Muscle of leg (tissue), 16 donors: Measurements from ENCODE around the gene ERMP1. TPM values are rescaled to one million over a fixed set of nuclear protein-coding genes. Genes with fewer than 3 reads are reported as not detected.
"Not testable (repeated sequence)": the region's sequence is repeated elsewhere in the genome, so short reads cannot be mapped to it uniquely, and the experiment has no call there.

Experiments used
- DNase-seq: peaks from one replicate; pipeline ENCODE4 v3.0.0; 2013
- H3K27ac ChIP-seq: one replicate; pipeline ENCODE4 v1.5.1; 2013; ENCODE audit warnings: mild to moderate bottlenecking, low read length, control low read depth
- H3K27me3 ChIP-seq: one replicate; pipeline ENCODE4 v1.6.1; 2013; ENCODE audit warnings: low read length; ENCODE audit not compliant: control insufficient read depth, insufficient read depth
- H3K36me3 ChIP-seq: one replicate; pipeline ENCODE4 v1.6.1; 2013; ENCODE audit warnings: low read length; ENCODE audit not compliant: control insufficient read depth, insufficient read depth
- H3K4me1 ChIP-seq: one replicate; pipeline ENCODE4 v1.6.1; 2013; ENCODE audit warnings: low read length; ENCODE audit not compliant: control insufficient read depth, insufficient read depth
- H3K4me3 ChIP-seq: one replicate; pipeline ENCODE4 v1.5.1; 2013; ENCODE audit warnings: low read length, control low read depth
- H3K9me3 ChIP-seq: replicated peaks from 2 replicates; pipeline ENCODE4 v1.6.1; 2013; ENCODE audit warnings: low read depth, low read length; ENCODE audit not compliant: control insufficient read depth
- WGBS: methylation state at CpG from one replicate; pipeline ENCODE4 v1.1.5; 2013; ENCODE audit warnings: missing lambda C conversion rate; ENCODE audit not compliant: insufficient coverage; 5-methylcytosine and 5-hydroxymethylcytosine counted together
- long read RNA-seq, 11 donors: transcript quantifications; one replicate each; lab custom pipeline, GENCODE V29; 2026
- polyA plus RNA-seq, 8 donors: library from polyadenylated mRNA; unstranded; fragments of 120-200 nt; gene quantifications; one replicate each; pipeline versions ENCODE4 v1.2.1 to v1.2.3, GENCODE V29; 2013; ENCODE audit warnings: inconsistent platforms in 1 of 8, low replicate concordance in 1 of 8; ENCODE audit not compliant: insufficient read length in 8 of 8, insufficient read depth in 1 of 8
- total RNA-seq: library from RNA; stranded (reverse); fragments of 120-200 nt; gene quantifications from one replicate; pipeline ENCODE4 v1.2.4, GENCODE V29; 2013

The ERMP1 gene, protein sequence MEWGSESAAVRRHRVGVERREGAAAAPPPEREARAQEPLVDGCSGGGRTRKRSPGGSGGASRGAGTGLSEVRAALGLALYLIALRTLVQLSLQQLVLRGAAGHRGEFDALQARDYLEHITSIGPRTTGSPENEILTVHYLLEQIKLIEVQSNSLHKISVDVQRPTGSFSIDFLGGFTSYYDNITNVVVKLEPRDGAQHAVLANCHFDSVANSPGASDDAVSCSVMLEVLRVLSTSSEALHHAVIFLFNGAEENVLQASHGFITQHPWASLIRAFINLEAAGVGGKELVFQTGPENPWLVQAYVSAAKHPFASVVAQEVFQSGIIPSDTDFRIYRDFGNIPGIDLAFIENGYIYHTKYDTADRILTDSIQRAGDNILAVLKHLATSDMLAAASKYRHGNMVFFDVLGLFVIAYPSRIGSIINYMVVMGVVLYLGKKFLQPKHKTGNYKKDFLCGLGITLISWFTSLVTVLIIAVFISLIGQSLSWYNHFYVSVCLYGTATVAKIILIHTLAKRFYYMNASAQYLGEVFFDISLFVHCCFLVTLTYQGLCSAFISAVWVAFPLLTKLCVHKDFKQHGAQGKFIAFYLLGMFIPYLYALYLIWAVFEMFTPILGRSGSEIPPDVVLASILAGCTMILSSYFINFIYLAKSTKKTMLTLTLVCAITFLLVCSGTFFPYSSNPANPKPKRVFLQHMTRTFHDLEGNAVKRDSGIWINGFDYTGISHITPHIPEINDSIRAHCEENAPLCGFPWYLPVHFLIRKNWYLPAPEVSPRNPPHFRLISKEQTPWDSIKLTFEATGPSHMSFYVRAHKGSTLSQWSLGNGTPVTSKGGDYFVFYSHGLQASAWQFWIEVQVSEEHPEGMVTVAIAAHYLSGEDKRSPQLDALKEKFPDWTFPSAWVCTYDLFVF
- 7.8 TPM for total RNA-seq
- 10 to 100 TPM in 1 of 8 donors, 1 to 10 TPM in 7; 6.1 to 11.0 (median 7.8) TPM for polyA plus RNA-seq
- long read RNA-seq, donor 1: 0 reads
- long read RNA-seq, donor 2, full-length matches to known transcripts: 1 of 1 reads
- long read RNA-seq, donor 2, partial matches to known transcripts: 0 of 1 reads
- long read RNA-seq, donor 2, other reads (novel, unspliced or antisense): 0 of 1 reads
- long read RNA-seq, donor 3, full-length matches to known transcripts: 1 of 1 reads
- long read RNA-seq, donor 3, partial matches to known transcripts: 0 of 1 reads
- long read RNA-seq, donor 3, other reads (novel, unspliced or antisense): 0 of 1 reads
- long read RNA-seq, donor 4, partial matches to known transcripts: 0 of 1 reads
- long read RNA-seq, donor 4, other reads (novel, unspliced or antisense): 0 of 1 reads
- long read RNA-seq, donor 5, full-length matches to known transcripts: 1 of 11 reads
- long read RNA-seq, donor 5, partial matches to known transcripts: 10 of 11 reads
- long read RNA-seq, donor 5, other reads (novel, unspliced or antisense): 0 of 11 reads
- long read RNA-seq, donor 6, full-length matches to known transcripts: 2 of 2 reads
- long read RNA-seq, donor 6, partial matches to known transcripts: 0 of 2 reads
- long read RNA-seq, donor 6, other reads (novel, unspliced or antisense): 0 of 2 reads
- long read RNA-seq, donor 7: 0 reads
- long read RNA-seq, donor 8, full-length matches to known transcripts: 1 of 1 reads
- long read RNA-seq, donor 8, partial matches to known transcripts: 0 of 1 reads
- long read RNA-seq, donor 8, other reads (novel, unspliced or antisense): 0 of 1 reads
- long read RNA-seq, donor 9: 0 reads
- long read RNA-seq, donor 10: 0 reads
- long read RNA-seq, donor 11: 0 reads

DNA sequence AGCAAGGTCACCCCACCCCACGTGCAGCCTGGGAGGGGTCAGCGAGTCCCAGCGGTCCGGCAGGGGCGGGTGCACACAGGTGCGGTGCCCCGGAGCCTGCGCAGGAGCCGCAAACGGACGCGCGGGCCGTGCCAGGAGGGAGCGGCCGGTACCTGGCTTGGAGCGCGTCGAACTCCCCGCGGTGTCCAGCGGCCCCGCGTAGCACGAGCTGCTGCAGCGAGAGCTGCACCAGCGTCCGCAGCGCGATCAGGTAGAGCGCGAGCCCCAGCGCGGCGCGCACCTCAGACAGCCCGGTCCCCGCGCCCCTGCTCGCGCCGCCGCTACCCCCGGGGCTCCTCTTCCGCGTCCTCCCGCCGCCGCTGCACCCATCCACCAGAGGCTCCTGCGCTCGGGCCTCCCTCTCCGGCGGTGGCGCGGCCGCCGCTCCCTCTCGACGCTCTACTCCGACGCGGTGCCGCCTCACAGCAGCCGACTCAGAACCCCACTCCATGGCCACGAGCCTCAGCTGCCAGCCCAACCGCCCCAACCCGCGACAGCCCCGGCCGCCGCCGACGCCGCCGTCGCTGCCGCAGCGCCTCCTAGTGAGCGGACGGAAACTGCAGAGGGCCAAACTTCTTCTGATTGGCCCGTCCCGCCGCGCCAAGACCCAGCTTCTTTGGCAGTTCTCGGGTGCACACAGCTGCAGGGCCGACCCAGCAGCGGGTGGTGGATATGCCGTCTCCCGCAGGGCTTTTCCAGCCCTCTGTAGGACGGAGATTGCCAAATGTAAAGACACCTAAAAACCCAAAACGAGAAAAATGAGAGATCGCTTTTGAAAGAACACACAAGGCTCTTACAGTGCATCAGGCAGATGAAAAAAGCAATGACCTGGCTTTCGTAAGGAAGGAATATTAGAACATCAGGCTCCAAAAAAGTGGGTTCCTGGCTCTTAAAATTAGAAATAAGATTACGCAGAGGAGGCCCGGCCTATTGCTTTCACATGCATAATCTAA, at the start of gene ERMP1:
ERMP1 (minus strand) TSS at position 580 of the 992 bp plus-strand sequence; CDS start at position 490, 90 bp downstream.
- H3K27me3 ChIP-seq: no peaks in the 10 kb centered on the region
- 0% methylated on average over 89 of the region's 95 CpGs for whole genome bisulfite sequencing
- no peaks in the 10 kb centered on the region for H3K9me3 ChIP-seq
- H3K4me3 ChIP-seq: peak within 1 kb of the TSS; percentile 57
- H3K27ac ChIP-seq: no peak within 1 kb of the TSS
- peak; percentile 94 for DNase-seq
- peaks cover 3% of the 10 kb centered on the region for H3K36me3 ChIP-seq
- H3K4me1 ChIP-seq: peaks cover 17% of the 10 kb centered on the region

GRCh38 chr9:5882244-5883012, 49.5 kb upstream of the ERMP1 start:
- H3K36me3 ChIP-seq, H3K4me3 ChIP-seq, H3K27ac ChIP-seq, H3K9me3 ChIP-seq, DNase-seq, H3K4me1 ChIP-seq, H3K27me3 ChIP-seq: not testable (repeated sequence)
- WGBS: no CpG with 5 or more reads among the region's 5 CpGs

GRCh38 chr9:5879419-5880181, 46.7 kb upstream of the ERMP1 start:
- no peaks in the 10 kb centered on the region for H3K4me1 ChIP-seq
- H3K36me3 ChIP-seq: no peaks in the 10 kb centered on the region
- H3K27ac ChIP-seq: no peak overlapping the region
- no peaks in the 10 kb centered on the region for H3K9me3 ChIP-seq
- no peaks in the 10 kb centered on the region for H3K27me3 ChIP-seq
- no peak for DNase-seq
- no peak overlapping the region for H3K4me3 ChIP-seq
- WGBS: 90% methylated on average over 5 of the region's 10 CpGs

DNA sequence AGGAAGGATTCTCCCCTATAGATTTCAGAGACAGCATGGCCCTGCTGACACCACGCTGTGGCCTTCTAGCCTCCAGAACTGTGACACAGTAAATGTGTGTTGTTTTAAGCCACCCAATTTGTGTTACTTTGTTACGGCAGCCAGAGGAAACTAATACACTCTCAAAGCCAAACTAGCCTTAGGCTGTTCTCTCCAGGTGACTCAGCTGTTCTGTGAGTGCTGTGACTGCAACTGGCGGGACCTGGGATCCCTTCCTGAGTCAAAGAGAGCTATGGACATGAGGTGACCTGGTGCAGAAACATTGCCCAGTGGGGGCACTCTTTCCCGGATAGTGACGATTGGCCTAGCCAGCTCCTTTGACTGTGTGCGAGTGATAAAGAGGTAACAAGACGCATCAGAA, 43.8 kb upstream of the ERMP1 start:
- WGBS: no CpG with 5 or more reads among the region's 7 CpGs
- Histone ChIP-seq H3K4me1 (no peaks in the 10 kb centered on the region), H3K27me3 (no peaks in the 10 kb centered on the region), H3K9me3 (no peaks in the 10 kb centered on the region), H3K4me3 (no peak overlapping the region), H3K27ac (no peak overlapping the region), H3K36me3 (no peaks in the 10 kb centered on the region)
- DNase-seq: no peak

GRCh38 chr9:5876026-5876425, 43.1 kb upstream of the ERMP1 start:
- Histone ChIP-seq H3K4me1 (no peaks in the 10 kb centered on the region), H3K27me3 (no peaks in the 10 kb centered on the region), H3K4me3 (no peak overlapping the region), H3K36me3 (no peaks in the 10 kb centered on the region), H3K27ac (no peak overlapping the region), H3K9me3 (no peaks in the 10 kb centered on the region)
- WGBS: no CpG with 5 or more reads among the region's 1 CpG
- DNase-seq: no peak

GRCh38 chr9:5874048-5874447, 41.1 kb upstream of the ERMP1 start:
- H3K9me3 ChIP-seq: no peaks in the 10 kb centered on the region
- no peaks in the 10 kb centered on the region for H3K4me1 ChIP-seq
- WGBS: no CpG with 5 or more reads among the region's 2 CpGs
- H3K36me3 ChIP-seq: no peaks in the 10 kb centered on the region
- H3K4me3 ChIP-seq: no peak overlapping the region
- no peaks in the 10 kb centered on the region for H3K27me3 ChIP-seq
- no peak overlapping the region for H3K27ac ChIP-seq
- DNase-seq: no peak

DNA sequence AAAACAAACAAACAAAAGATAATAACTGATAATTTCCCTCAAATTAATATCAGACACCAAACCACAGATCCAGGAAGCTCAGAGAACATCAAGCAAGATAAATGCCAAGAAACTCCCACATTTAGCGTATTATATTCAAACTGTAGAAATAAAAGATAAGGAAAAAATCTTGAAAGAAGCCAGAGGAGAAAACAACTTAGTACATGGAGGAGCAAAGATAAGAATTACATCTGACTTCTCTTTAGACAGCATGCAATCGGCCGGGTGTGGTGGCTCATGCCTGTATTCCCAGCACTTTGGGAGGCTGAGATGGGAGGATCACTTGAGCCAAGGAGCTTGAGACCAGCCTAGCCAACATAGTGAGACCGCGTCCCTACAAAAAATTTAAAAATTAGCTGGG, 40.5 kb upstream of the ERMP1 start:
- DNase-seq: no peak
- WGBS: 100% methylated on average over 3 of the region's 5 CpGs
- Histone ChIP-seq H3K9me3 (no peaks in the 10 kb centered on the region), H3K27me3 (no peaks in the 10 kb centered on the region), H3K36me3 (no peaks in the 10 kb centered on the region), H3K27ac (no peak overlapping the region), H3K4me1 (no peaks in the 10 kb centered on the region), H3K4me3 (no peak overlapping the region)
